Lower leg skin (tissue), 3 donors: ENCODE measurements around the gene ECT2.
"Not testable (repeated sequence)": the region's sequence is repeated elsewhere in the genome, so short reads cannot be mapped to it uniquely, and the experiment has no call there.

Source experiments
- POLR2A ChIP-seq, 2 donors: fragments of 450-650 bp; IDR thresholded peaks; one replicate each; pipeline ENCODE4 v1.6.1; 2016 to 2017; ENCODE audit warnings: antibody characterized with exemption in 2 of 2, mild to moderate bottlenecking in 1 of 2, moderate library complexity in 1 of 2
- TF ChIP-seq, protein P1 (sequence below), 3 donors: fragments of 450-650 bp; IDR thresholded peaks; one replicate each; pipeline ENCODE4 v1.5.1; 2016; ENCODE audit warnings: antibody characterized with exemption in 3 of 3, mild to moderate bottlenecking in 3 of 3, moderate library complexity in 2 of 3

DNA sequence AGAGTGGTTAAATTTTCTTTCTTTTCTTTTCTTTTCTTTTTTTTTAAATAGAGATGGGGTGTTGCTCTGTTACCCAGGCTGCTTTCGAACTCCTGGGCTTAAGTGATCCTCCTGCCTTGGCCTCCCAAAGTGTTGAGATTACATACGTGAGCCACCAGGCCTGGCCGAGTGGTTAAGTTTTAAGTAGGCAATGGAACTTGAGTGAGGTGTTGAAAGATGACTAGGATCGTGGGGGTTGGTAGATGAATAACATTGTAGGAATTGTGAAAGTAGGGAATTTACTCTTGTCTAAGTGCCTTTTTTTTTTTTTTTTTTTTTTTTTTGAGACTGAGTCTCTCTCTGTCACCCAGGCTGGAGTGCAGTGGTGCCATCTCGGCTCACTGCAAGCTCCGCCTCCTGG lies 9.9 kb downstream of the ECT2 start:
- TF ChIP-seq, protein P1, sequence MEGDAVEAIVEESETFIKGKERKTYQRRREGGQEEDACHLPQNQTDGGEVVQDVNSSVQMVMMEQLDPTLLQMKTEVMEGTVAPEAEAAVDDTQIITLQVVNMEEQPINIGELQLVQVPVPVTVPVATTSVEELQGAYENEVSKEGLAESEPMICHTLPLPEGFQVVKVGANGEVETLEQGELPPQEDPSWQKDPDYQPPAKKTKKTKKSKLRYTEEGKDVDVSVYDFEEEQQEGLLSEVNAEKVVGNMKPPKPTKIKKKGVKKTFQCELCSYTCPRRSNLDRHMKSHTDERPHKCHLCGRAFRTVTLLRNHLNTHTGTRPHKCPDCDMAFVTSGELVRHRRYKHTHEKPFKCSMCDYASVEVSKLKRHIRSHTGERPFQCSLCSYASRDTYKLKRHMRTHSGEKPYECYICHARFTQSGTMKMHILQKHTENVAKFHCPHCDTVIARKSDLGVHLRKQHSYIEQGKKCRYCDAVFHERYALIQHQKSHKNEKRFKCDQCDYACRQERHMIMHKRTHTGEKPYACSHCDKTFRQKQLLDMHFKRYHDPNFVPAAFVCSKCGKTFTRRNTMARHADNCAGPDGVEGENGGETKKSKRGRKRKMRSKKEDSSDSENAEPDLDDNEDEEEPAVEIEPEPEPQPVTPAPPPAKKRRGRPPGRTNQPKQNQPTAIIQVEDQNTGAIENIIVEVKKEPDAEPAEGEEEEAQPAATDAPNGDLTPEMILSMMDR (IDR thresholded peaks at IDR 0.05): not testable (repeated sequence)
- TF ChIP-seq POLR2A (IDR thresholded peaks at IDR 0.05): not testable (repeated sequence)
